Stimulated activated CD4-positive, alpha-beta T cell treated with anti-CD3 and anti-CD28 coated beads, Interleukin-2, amount 100 ng/mL, for 4 hours (primary cell): ENCODE measurements around the gene C22orf23.
A peak's percentile ranks its signal among the peaks of the same experiment; 100 is the strongest.

ENCODE experiments used
- DNase-seq: peaks from one replicate; pipeline ENCODE4 v3.0.0-alpha.2; 2020; ENCODE audit warnings: low read depth

The C22orf23 gene

DNA sequence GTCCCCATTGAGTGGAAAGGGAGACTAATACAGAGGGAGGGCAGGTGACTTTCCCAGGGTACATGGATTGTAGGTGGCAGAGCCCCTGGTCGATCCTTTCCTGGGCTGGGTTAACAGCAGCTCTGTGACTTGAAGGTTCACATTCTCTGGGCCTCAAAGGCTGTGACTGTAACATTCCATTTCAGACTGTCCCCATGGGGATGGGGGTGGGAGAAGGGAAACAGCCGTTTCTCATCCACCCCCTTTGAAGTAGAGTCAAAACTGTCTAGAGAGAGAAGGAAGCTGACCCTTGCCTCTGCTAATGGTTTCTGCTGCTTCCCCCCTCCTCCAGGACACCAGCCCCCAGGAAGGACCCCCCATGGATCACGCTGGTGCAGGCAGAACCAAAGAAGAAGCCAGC is 28.1 kb downstream of the C22orf23 start:
- no peak for DNase-seq

DNA sequence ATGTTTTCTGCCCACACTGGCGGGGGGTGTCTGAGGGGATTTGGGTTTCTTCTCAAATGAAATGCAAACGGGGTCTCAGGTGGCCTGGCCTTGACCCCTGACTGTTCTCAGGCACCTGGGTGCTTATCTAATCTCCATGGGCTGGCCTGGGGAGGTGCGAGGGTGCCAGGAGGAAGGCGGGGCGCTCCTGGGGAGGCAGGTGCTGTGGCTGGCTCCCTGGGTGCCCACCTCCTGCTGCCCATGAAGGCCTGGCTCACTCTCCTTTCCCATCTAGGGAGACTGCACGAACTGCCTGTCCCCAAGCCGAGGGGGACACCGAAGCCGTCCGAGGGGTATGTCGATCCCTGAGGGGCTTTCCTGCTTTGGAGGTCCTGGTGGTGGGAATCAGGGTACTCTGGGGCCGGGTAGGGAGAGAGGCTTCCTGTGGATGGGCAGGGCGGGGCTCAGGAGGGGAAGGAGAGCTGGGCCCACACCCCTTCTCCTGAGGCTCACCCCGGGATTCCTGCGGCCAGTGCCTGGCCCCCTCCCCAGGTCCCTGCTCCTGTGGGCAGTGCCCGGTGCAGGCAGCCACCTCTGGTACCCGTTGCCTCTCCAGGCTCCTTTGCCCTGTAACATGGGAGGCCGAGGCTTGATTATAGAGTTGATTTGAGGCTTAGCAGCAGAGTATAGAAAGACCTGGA is 28.9 kb downstream of the C22orf23 start:
- no peak for DNase-seq

GRCh38 chr22:37923927-37924326 is 29.5 kb downstream of the C22orf23 start:
- DNase-seq = no peak

- DNase-seq = no peak
Measured at GRCh38 chr22:37922191-37922590, 31.2 kb downstream of the C22orf23 start.

- no peak for DNase-seq
Measured at GRCh38 chr22:37920126-37920525, 33.3 kb downstream of the C22orf23 start.

- DNase-seq = no peak
Measured at GRCh38 chr22:37918580-37919270, 34.7 kb downstream of the C22orf23 start.

GRCh38 chr22:37917874-37918548 is 35.4 kb downstream of the C22orf23 start:
- DNase-seq = no peak

DNA sequence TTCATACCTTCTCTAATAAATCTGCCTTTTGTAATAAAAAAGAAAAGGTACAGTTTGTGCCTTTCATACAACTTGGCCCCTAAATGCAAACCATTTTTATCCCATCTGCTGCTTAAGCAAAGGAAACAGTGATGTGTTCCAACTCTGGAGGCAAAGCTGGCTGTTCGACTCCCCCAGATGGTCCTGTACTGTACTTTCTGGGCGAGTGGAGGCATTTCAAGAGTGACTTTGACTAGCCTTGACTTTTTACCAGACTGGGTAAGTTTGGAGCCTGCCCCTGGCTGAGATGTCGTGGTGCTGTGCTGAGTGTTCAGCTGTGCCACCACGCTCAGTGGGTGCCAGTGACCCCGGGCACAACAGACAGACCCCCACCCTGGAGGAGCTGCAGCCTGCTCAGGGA is 37.1 kb downstream of the C22orf23 start:
- no peak for DNase-seq

DNA sequence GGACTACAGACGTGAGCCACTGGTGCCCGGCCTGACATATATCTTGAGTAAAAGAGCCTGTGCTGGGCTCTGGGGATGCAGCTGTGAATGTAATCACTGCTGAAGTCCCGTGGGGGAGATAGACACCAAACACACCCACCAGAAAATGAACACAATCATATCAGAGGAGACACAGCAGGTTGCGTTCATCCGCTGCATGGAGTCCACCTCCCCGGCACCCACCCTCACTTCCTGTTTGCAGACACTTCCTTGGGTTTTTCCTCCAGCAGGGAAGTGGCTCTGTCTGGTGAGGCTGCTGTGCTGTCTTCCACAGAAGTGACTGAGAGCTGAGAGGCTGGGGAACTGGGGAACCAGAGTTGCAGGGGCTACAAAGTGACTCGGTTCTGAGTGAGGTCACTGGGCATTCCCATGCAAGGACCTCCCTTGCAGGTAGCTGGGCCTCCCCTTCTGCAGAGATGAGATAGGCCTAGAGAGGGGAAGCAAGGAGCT is 40.1 kb downstream of the C22orf23 start:
- no peak for DNase-seq

DNA sequence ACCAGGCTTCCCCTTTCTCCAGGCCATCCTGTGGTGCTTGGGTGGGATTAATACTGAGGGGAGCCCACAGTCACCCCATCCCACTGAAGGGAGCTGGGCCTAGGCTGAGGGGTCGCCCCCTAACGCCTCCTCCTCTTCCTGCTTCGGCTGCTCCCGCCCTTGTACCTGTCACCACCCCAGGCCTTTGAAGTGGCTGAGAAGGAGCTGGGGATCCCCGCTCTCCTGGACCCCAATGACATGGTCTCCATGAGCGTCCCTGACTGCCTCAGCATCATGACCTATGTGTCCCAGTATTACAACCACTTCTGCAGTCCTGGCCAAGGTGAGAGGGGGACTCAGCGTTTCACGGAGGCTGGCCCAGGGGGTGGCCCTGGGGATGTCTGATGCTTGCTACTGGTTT is 41.2 kb downstream of the C22orf23 start:
- no peak for DNase-seq

DNA sequence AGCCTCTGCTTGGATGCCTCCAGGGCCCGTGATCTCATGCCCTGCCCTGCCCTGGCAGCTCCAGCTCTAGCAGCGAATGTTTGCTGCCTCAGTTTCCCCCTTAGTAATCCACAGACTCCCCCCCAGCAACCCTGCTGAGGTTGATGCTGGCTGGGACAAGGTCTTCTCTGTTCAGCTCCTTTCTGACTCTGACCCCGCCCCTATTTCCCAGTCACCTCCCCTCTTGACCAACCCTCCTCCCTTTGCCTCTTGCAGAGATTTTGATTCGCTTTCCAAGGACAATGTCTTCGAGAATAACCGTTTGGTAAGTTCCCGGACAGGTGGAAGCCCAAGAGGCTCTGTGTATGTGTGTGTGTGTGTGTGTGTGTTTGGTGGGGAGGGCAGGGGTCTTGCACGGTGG is 41.7 kb downstream of the C22orf23 start:
- no peak for DNase-seq

GRCh38 chr22:37910890-37911672 is 42.3 kb downstream of the C22orf23 start:
- no peak for DNase-seq

DNA sequence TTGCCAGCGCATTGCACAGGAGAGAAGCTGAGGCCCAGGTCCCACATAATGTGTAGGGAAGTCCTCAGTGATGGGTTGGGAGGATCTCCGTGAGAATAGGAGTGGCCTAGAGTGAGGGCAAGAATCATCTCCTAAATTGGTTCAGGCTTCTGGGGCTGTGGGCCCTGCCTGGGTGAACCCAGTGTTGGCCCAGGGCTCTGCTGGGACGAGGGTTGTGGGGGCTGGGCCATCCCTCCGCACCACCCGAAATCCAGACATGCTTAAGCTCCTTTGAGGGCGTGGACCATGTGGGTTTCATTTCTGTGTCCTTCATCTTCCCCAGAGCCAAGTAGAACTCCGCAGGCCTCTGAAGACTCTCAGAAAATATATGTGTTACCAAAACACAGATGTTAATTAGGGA is 43.6 kb downstream of the C22orf23 start:
- no peak for DNase-seq

DNA sequence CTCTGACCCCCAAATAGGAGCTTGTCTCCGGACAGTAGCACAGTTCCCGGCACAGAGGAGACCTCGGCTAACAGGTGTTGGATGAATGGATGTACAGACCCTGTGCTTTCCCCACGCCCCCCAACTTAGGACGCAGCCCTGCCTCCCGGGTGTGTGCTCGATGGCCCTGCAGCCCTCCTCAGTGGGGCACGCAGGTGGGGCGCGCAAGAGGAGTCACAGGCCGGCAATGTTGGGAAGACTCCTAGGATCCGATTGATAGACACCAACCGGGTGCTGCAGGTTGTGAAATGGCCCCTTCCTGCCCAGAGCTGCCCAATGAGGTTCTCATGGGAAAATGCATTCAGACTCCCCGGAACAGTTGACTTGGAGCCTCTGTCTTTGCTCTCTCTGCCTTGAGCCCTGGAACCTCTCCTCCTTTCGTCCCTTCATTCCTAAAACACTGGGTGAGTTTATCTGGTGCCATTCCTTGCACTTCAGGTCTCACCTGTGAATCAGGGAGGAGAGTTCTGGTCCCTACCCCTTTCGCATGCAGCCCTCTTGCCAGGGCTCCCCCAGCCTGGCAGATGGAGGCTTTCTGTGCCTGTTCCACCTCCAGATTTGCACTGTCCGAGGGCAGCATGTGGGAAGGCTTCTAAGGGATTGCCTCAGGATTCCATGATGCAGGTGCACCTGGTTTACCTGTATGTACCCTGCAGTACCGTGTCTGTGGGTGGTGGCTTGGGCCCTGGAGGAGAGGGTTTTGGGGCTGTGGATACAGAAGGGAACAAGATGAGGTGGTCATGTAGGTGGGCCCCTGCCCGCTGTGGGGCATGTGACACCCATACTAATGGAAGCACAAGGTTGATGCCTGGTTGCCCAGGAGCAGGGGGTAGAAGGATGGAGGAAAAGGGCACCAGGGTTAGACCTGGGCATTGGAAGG is 46.1 kb downstream of the C22orf23 start:
- DNase-seq = no peak

DNA sequence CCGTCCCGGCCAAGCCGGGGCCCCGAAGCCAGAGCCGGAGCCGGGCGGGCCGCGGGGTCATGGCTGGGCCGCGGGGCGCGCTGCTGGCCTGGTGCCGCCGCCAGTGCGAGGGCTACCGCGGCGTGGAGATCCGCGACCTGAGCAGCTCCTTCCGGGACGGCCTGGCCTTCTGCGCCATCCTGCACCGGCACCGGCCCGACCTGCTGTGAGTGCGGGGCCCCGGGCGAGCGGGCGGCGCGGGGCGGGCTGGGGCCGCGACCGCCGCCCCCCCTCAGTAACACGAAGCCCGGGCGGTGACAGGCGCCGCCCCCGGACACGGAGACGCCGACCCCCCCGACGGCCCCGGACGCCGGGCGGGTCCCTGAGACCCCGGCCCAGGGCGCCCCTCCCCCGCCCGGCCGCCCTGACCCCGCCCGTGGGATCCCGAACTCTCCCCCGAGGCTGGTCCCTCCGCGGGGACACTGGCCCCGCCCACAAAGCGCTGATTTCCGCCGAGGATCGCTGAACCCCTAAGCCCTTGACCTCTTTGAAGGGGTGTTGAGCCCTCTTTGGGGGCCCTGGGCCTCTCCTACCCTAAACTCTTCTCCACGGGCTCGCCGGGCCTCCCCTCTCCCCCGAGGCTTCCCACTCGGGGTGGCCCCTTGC is 46.9 kb downstream of the C22orf23 start:
- no peak for DNase-seq

DNA sequence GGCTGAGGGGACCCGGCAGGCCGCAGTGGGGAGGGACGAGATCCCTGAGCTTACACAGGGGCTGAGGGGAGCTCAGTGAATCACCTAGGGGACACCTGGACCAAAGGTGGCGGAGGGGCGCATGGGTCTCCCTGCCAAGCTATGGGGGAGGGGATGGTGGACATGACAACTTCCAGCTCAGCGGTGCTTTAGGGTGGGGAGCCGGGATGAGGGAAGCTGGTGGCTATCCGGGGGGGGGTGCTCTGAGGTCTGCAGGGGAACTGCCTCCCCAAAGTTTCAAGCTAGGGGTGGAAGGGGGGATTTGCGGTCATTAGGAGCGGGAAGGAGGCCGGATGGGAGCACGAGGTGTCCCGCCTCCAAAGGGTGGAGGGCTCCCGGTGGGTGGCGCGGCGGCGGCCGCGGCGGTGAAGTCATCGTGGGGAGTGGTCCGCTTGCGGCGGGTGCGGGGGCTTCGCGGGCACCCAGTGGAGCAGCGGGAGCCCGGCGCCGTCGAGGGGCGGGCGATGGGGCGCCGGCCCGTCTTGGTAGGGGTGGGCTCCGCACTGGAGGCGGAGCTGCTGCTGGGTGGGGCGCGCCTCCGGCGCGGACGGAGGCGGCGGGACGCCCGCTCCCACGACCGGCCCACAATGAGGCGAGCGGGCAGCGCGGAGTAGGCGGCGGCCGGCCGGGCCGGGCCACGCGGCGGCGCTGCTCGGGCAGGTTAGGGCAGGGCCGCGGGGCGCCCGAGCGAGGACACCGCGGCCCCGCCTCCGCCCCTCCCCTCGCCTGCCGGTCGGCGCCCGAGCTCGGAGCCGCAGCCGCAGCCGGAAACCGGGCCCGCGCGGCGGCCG is 47.7 kb downstream of the C22orf23 start, which contains the start of gene MICALL1:
Gene MICALL1, plus strand, starts transcription at position 764 of the 830 bp plus-strand sequence. CDS start 126 bp downstream, outside the sequence.
- DNase-seq = peak; percentile 23

DNA sequence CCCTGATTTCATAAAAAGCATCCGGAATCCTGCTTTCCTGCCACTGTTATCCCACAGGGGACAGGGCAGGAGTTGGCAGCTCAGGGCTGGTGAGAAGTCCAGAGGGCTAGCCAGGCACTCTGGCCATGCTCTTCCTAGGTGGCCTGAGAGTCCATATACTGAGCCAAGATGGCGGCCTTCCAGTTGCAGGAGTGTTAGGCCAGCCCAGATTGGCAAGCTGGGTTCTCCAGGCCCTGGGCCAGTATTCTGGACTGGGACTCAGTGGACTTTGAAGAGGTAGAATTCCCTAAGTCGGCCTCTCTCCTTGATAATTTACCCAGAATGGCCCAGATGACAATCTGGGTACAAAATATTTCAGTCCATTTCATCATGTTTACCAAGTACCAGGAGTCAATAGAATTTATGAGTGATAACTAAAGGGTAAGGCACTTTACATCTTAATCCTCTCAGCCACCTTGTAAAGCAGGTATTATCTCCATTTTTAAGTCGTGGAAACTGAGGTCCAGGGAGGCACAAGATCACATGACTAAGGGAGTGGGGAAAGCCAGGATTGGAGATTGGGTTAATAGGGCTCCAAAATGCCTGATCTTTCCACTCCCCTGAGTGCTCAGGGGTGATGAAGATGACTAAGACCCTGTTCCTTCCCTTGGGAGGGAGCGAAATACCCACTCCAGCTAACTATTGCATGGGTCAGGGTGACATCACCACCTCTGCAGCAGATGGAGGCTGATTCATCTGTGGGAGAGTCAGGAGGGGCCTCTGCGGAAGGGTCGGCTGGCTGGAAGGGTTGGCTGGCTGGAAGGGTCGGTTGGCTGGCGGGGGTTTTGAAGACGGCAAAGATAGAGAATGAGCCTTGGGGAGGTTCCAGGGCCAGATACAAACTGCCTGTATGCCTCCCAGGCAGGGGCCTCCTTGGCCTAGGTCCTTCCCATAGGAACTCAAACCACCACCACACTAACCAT is 48.5 kb downstream of the C22orf23 start:
- peak; percentile 11 for DNase-seq

DNA sequence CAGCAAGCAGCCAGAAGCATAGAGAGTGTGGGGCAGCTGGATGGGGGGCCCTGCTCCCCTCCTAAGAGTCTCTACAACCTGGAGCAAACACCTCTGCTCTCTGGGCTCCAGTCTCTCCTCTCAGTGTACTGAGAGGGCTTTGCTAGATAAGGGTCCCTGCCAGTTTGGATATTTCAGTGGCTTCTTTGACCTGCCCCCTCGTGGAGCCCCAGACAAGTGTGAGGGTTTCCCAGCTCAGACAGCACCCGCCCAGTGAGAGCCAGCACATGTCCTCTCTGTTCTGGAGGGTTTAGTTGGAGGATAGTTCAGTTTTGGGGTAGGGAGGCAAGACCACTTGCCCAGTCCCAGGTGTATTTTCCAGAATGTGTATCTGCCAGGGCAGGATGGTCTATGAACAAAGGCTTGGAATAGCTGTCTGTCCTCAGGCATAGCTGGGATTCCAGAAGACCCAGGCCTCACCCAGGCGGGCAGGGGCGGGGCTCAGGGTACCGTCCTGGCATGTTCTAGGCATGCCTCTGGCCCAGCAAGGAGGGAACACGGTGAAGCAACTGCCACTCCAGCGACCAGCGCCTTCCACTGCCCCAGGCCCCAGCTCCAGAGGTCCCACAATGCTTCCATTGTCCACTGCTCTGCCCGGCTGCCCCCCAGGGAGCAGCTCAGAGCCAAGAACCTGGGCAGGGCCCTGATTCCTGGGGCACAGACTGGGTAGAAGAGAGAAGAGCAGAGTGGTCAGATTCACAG is 54.8 kb downstream of the C22orf23 start:
- DNase-seq = no peak
